HepG2 (cell line): ENCODE measurements around the gene TAP1. TPM values are rescaled to one million over a fixed set of nuclear protein-coding genes. Genes with fewer than 3 reads are reported as not detected.

ENCODE experiments used
- ATAC-seq: fragments of 200-7000 bp; cut with Tn5 transposase; 3 replicates; pipeline ENCODE4 v1.9.1; 2020; ENCODE audit warnings: mild to moderate bottlenecking, moderate library complexity
- BruUV-seq: library from RNA; stranded (reverse); fragments of 400-500 nt; replicated peaks from 2 replicates; lab custom pipeline; 2021; lab: Mats Ljungman, UMichigan
- CTCF ChIA-PET: fragments of 300-600 bp; formaldehyde crosslinking; extraction: SDS; loops from one replicate; lab custom pipeline; 2021; ENCODE audit warnings: low total read pairs, inconsistent platforms, low intra/inter-chr PET ratio; lab: Yijun Ruan, JAX
- POLR2A ChIA-PET: fragments of 350-600 bp; sonication (Branson Sonifier 250); formaldehyde crosslinking; loops from one replicate; lab custom pipeline; 2020; ENCODE audit warnings: antibody characterized with exemption, inconsistent platforms; lab: Yijun Ruan, JAX
- DNase-seq: peaks from one replicate; pipeline ENCODE4 v3.0.0-alpha.2; 2015; ENCODE audit warnings: low spot score
- FAIRE-seq: peaks from 3 replicates; lab custom pipeline; 2011; peaks lifted over from hg19 to GRCh38; lab: Jason Lieb, UNC
- H2AFZ ChIP-seq: one replicate; pipeline ENCODE4 v1.6.1; 2011; ENCODE audit warnings: low read length, inconsistent platforms
- H3K27ac ChIP-seq: fragments of 300-600 bp; 3 replicates; pipeline ENCODE4 v1.8.0; 2011; ENCODE audit warnings: mixed run types, mild to moderate bottlenecking, mixed read lengths, low read length, inconsistent platforms; ENCODE audit not compliant: insufficient read depth; ENCODE audit errors: extremely low read length
- H3K27me3 ChIP-seq, 2 experiments: fragments of 200-600 bp in 1 of 2; 2 replicates in 1 of 2; 3 replicates in 1 of 2; pipeline versions ENCODE4 v1.6.0 to v1.8.0; 2011; ENCODE audit warnings: low read length in 2 of 2, mild to moderate bottlenecking in 2 of 2, moderate library complexity in 2 of 2, inconsistent platforms in 1 of 2; ENCODE audit not compliant: insufficient read depth in 2 of 2, control insufficient read depth in 1 of 2
- H3K36me3 ChIP-seq, 2 experiments: fragments of 200-600 bp in 1 of 2; replicated peaks in 1 of 2; 2 replicates in 1 of 2; 3 replicates in 1 of 2; pipeline versions ENCODE4 v1.5.1 to v1.8.0; 2011; ENCODE audit warnings: low read length in 2 of 2, inconsistent platforms in 1 of 2; ENCODE audit not compliant: insufficient read depth in 2 of 2, control insufficient read depth in 1 of 2
- H3K4me1 ChIP-seq: 2 replicates; pipeline ENCODE4 v1.5.1; 2012; ENCODE audit warnings: low read length, inconsistent platforms; ENCODE audit not compliant: insufficient read depth
- H3K4me2 ChIP-seq: 2 replicates; pipeline ENCODE4 v1.6.0; 2011; ENCODE audit warnings: low read depth, low read length, inconsistent platforms
- H3K4me3 ChIP-seq, 3 experiments: fragments of 200-600 bp in 1 of 3; sonication (generic), shearing (Covaris generic) in 1 of 3; replicated peaks in 1 of 3; 2 replicates each; pipeline ENCODE4 v1.5.1; 2011 to 2016; ENCODE audit warnings: low read length in 3 of 3, inconsistent platforms in 2 of 3, low read depth in 2 of 3, mild to moderate bottlenecking in 2 of 3, control low read depth in 1 of 3, mixed read lengths in 1 of 3; ENCODE audit not compliant: insufficient read depth in 1 of 3
- H3K79me2 ChIP-seq: one replicate; pipeline ENCODE4 v1.6.1; 2011; ENCODE audit warnings: low read length, inconsistent platforms; ENCODE audit not compliant: insufficient read depth
- H3K9ac ChIP-seq: 2 replicates; pipeline ENCODE4 v1.6.0; 2011; ENCODE audit warnings: mild to moderate bottlenecking, low read depth, low read length, inconsistent platforms; ENCODE audit not compliant: insufficient read depth
- H3K9me3 ChIP-seq: 2 replicates; pipeline ENCODE4 v1.5.1; 2012; ENCODE audit warnings: mild to moderate bottlenecking, low read length
- H4K20me1 ChIP-seq: 2 replicates; pipeline ENCODE4 v1.6.0; 2011; ENCODE audit warnings: inconsistent platforms, mild to moderate bottlenecking, low read length, moderate library complexity; ENCODE audit not compliant: insufficient read depth
- ARNTL ChIP-seq: sonication (generic); formaldehyde crosslinking; IDR thresholded peaks from 2 replicates; pipeline ENCODE4 v1.4.0; 2020; ENCODE audit warnings: mild to moderate bottlenecking, missing genetic modification reagents
- ATF7-NPFF ChIP-seq: sonication (generic); formaldehyde crosslinking; IDR thresholded peaks from 2 replicates; pipeline ENCODE4 v1.8.1; 2023; ENCODE audit warnings: mild to moderate bottlenecking, low read depth, missing genetic modification reagents, moderate library complexity
- CBX1 ChIP-seq: IDR thresholded peaks from one replicate; pipeline ENCODE4 v1.6.1; 2016; ENCODE audit warnings: antibody characterized with exemption, low read depth
- CHCHD3 ChIP-seq: sonication (generic); formaldehyde crosslinking; IDR thresholded peaks from 2 replicates; pipeline ENCODE4 v1.8.0; 2022; ENCODE audit warnings: mild to moderate bottlenecking, missing genetic modification reagents, moderate library complexity
- ELF4 ChIP-seq: sonication (generic); formaldehyde crosslinking; IDR thresholded peaks from 2 replicates; pipeline ENCODE4 v1.5.0; 2020; ENCODE audit warnings: missing genetic modification reagents, mild to moderate bottlenecking, moderate library complexity, borderline replicate concordance
- FOSL1 ChIP-seq: sonication (generic); formaldehyde crosslinking; IDR thresholded peaks from 2 replicates; pipeline ENCODE4 v1.9.0; 2021; ENCODE audit warnings: missing genetic modification reagents, borderline replicate concordance
- FOXO1 ChIP-seq: sonication (generic); formaldehyde crosslinking; IDR thresholded peaks from 2 replicates; pipeline ENCODE4 v1.4.0; 2020; ENCODE audit warnings: missing genetic modification reagents
- NR2C2 ChIP-seq: sonication (generic); formaldehyde crosslinking; IDR thresholded peaks from 2 replicates; pipeline ENCODE4 v1.4.0; 2020; ENCODE audit warnings: missing genetic modification reagents, mild to moderate bottlenecking, moderate library complexity, borderline replicate concordance
- RARG ChIP-seq: sonication (generic); formaldehyde crosslinking; IDR thresholded peaks from 2 replicates; pipeline ENCODE4 v1.4.0; 2020; ENCODE audit warnings: low read depth, mild to moderate bottlenecking, missing genetic modification reagents
- SAP130 ChIP-seq: IDR thresholded peaks from 2 replicates; pipeline ENCODE4 v1.6.1; 2016; ENCODE audit warnings: low read depth
- SP140L ChIP-seq: sonication (generic); formaldehyde crosslinking; IDR thresholded peaks from 2 replicates; pipeline ENCODE4 v1.4.0; 2020; ENCODE audit warnings: missing genetic modification reagents, borderline replicate concordance
- SRSF4 ChIP-seq: fragments of 200-400 bp; formaldehyde crosslinking; IDR thresholded peaks from one replicate; pipeline ENCODE4 v1.6.1; 2018; ENCODE audit warnings: mild to moderate bottlenecking, low read depth, low read length, moderate library complexity; ENCODE audit not compliant: poor library complexity, severe bottlenecking
- YEATS2 ChIP-seq: sonication (generic); formaldehyde crosslinking; IDR thresholded peaks from 2 replicates; pipeline ENCODE4 v1.4.0; 2020; ENCODE audit warnings: missing genetic modification reagents, borderline replicate concordance
- ZIK1 ChIP-seq: sonication (generic); formaldehyde crosslinking; IDR thresholded peaks from 2 replicates; pipeline ENCODE4 v1.5.0; 2020; ENCODE audit warnings: mild to moderate bottlenecking, low read depth, missing genetic modification reagents, borderline replicate concordance
- ZNF256 ChIP-seq: sonication (generic); formaldehyde crosslinking; conservative IDR thresholded peaks from 2 replicates; pipeline ENCODE4 v1.4.0; 2020; ENCODE audit warnings: missing genetic modification reagents
- ZNF264 ChIP-seq: sonication (generic); formaldehyde crosslinking; IDR thresholded peaks from 2 replicates; pipeline ENCODE4 v1.4.0; 2020; ENCODE audit warnings: missing genetic modification reagents
- ZNF652 ChIP-seq: IDR thresholded peaks from 2 replicates; pipeline ENCODE4 v1.6.1; 2016; ENCODE audit warnings: low read depth, borderline replicate concordance
- ZNF839 ChIP-seq: sonication (generic); formaldehyde crosslinking; IDR thresholded peaks from 2 replicates; pipeline ENCODE4 v1.4.0; 2020; ENCODE audit warnings: missing genetic modification reagents, mild to moderate bottlenecking, borderline replicate concordance
- WGBS: methylation state at CpG from one replicate; pipeline ENCODE4 v1.1.6; 2017; ENCODE audit warnings: low lambda C conversion rate; 5-methylcytosine and 5-hydroxymethylcytosine counted together
- in situ Hi-C: cut with HindIII; loops from 2 replicates; pipeline ENCODE4 v1.10.0; 2017; ENCODE audit warnings: low pct_unique_long_range_greater_than_20kb; ENCODE audit not compliant: extremely low pct_ligation_motif_present
- intact Hi-C: fragments of 100-400 bp; cut with micrococcal nuclease; formaldehyde crosslinking; loops from one replicate; pipeline ENCODE4 v1.10.0; 2022; ENCODE audit not compliant: unreplicated experiment
- polyA plus RNA-seq, 8 experiments: library from polyadenylated mRNA; depleted of rRNA in 3 of 8; stranded (reverse) in 7 of 8; unstranded in 1 of 8; fragments of >200 nt; fragmentation: Illumina TruSeq in 4 of 8; extraction: Trizol in 4 of 8; gene quantifications; 2 replicates each; pipeline versions ENCODE4 v1.2.1 to v1.2.3, GENCODE V29; 2011 to 2016; ENCODE audit warnings: low read depth in 4 of 8, missing spikeins in 1 of 8, mixed read lengths in 1 of 8; ENCODE audit not compliant: insufficient read depth in 1 of 8
- total RNA-seq, 5 experiments: library from RNA; depleted of rRNA; stranded (reverse); fragments of >200 nt; fragmentation: Illumina TruSeq; extraction: Trizol; gene quantifications; 2 replicates each; pipeline ENCODE4 v1.2.3, GENCODE V29; 2016; ENCODE audit warnings: low read depth in 1 of 5
- TF ChIP-seq, protein P1 (sequence below): sonication (generic); formaldehyde crosslinking; IDR thresholded peaks from 2 replicates; pipeline ENCODE4 v1.4.0; 2020; ENCODE audit warnings: missing genetic modification reagents
- TF ChIP-seq, protein P2 (sequence below): sonication (generic); formaldehyde crosslinking; IDR thresholded peaks from 2 replicates; pipeline ENCODE4 v1.5.0; 2020; ENCODE audit warnings: missing genetic modification reagents, mild to moderate bottlenecking, borderline replicate concordance
- TF ChIP-seq, protein P3 (sequence below): sonication (generic); formaldehyde crosslinking; IDR thresholded peaks from 2 replicates; pipeline ENCODE4 v1.8.1; 2023; ENCODE audit warnings: mild to moderate bottlenecking, moderate library complexity, missing genetic modification reagents

Gene TAP1
- total and polyA plus RNA-seq, 2 of the 13 experiments (the other 11 are each of a cell fraction or from before 2014, with no cell fraction given), result 31.2 to 52.2 TPM

DNA sequence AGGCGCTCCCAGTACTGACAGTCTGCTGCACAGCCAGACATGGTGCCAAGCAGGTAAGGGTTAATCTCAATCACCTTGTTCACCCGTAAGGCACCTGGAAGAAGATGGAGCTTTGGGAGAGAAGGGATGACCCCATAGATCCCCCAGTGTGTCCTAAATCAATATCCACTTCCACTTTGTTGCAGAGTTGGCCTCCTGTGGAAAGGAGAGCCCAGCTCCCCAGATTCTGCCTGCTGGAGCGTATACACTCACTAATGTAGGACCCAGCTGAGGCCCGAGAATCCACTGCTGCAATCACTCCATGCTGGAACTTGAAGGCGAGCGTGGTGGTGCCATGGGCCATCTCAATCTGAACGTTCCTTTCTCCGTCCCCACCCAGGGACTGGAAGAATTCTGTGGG lies 10.8 kb downstream of the TAP1 start:
- peaks cover under 1% of the 10 kb centered on the region for H3K79me2 ChIP-seq
- H2AFZ ChIP-seq, result no peak overlapping the region
- no peak for DNase-seq
- no peak overlapping the region for H3K4me3 ChIP-seq
- intact Hi-C loops, result no loop called here
- POLR2A ChIA-PET, result no interaction called here
- WGBS, result 97% methylated on average over 8 of the region's 8 CpGs
- no peaks in the 10 kb centered on the region for H4K20me1 ChIP-seq
- peak overlapping the region; percentile 80 for H3K4me2 ChIP-seq
- BruUV-seq, result no TSS peak
- CTCF ChIA-PET, result interaction anchor here (1.4 kb wide), 1 partner anchor 26 kb away, joined by 3 read pairs; no protein-coding TSS in a partner anchor
- peaks cover 18% of the 10 kb centered on the region for H3K4me1 ChIP-seq
- no peak overlapping the region for H3K27ac ChIP-seq
- peaks cover 0 to 1% of the 10 kb centered on the region in 2 experiments; a peak in 1 of 5 replicates for H3K36me3 ChIP-seq
- in situ Hi-C loops, result no loop called here
- no peak for ATAC-seq
- H3K9ac ChIP-seq, result no peak overlapping the region
- FAIRE-seq, result no peak
- H3K9me3 ChIP-seq, result no peaks in the 10 kb centered on the region
- no peaks in the 10 kb centered on the region; a peak in 1 of 5 replicates for H3K27me3 ChIP-seq
- TF ChIP-seq ELF4 (CRISPR knock-in tag) (no peak), SAP130 (CRISPR knock-in tag) (no peak), ZNF264 (CRISPR knock-in tag) (no peak), FOXO1 (CRISPR knock-in tag) (no peak), CBX1 (no peak), ZIK1 (CRISPR knock-in tag) (no peak), ZNF652 (CRISPR knock-in tag) (peak; percentile 75; the same call in 1 of the 2 replicates), SP140L (CRISPR knock-in tag) (no peak), ARNTL (CRISPR knock-in tag) (0 out of 2 replicates have a peak, but pooled peaks have one; percentile 2), SRSF4 (no peak), FOSL1 (CRISPR knock-in tag) (no peak), YEATS2 (CRISPR knock-in tag) (no peak), NR2C2 (CRISPR knock-in tag) (0 out of 2 replicates have a peak, but pooled peaks have one; percentile 4), RARG (CRISPR knock-in tag) (no peak), ZNF839 (CRISPR knock-in tag) (no peak), ZNF256 (CRISPR knock-in tag) (no peak), ATF7-NPFF (CRISPR knock-in tag) (no peak), CHCHD3 (CRISPR knock-in tag) (no peak)
- TF ChIP-seq, protein P1, sequence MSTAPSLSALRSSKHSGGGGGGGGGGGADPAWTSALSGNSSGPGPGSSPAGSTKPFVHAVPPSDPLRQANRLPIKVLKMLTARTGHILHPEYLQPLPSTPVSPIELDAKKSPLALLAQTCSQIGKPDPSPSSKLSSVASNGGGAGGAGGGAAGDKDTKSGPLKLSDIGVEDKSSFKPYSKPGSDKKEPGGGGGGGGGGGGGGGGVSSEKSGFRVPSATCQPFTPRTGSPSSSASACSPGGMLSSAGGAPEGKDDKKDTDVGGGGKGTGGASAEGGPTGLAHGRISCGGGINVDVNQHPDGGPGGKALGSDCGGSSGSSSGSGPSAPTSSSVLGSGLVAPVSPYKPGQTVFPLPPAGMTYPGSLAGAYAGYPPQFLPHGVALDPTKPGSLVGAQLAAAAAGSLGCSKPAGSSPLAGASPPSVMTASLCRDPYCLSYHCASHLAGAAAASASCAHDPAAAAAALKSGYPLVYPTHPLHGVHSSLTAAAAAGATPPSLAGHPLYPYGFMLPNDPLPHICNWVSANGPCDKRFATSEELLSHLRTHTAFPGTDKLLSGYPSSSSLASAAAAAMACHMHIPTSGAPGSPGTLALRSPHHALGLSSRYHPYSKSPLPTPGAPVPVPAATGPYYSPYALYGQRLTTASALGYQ (CRISPR knock-in tag), result no peak
- TF ChIP-seq, protein P2, sequence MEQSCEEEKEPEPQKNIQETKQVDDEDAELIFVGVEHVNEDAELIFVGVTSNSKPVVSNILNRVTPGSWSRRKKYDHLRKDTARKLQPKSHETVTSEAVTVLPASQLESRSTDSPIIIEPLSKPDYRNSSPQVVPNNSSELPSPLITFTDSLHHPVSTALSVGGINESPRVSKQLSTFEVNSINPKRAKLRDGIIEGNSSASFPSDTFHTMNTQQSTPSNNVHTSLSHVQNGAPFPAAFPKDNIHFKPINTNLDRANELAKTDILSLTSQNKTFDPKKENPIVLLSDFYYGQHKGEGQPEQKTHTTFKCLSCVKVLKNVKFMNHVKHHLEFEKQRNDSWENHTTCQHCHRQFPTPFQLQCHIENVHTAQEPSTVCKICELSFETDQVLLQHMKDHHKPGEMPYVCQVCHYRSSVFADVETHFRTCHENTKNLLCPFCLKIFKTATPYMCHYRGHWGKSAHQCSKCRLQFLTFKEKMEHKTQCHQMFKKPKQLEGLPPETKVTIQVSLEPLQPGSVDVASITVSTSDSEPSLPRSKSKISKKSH (CRISPR knock-in tag), result no peak
- TF ChIP-seq, protein P3, sequence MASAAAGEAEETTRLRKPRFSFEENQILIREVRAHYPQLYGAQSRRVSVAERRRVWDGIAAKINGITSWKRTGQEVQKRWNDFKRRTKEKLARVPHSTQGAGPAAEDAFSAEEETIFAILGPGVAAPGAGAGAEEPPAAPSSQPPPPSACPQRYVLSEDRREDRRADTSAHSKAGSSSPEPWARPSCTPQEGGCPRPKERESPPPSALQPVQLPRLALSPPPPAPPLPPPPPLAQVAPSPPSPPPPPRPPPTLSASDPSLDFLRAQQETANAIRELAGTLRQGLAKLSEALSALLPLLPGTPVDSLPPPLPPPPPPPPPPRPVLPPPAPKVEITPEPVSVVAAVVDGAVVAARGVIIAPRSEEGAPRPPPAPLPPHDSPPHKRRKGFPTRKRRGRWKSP (CRISPR knock-in tag), result 0 out of 2 replicates have a peak, but pooled peaks have one; percentile 26
